Dermis microvascular lymphatic vessel endothelial cell (primary cell): Measurements from ENCODE around the gene ARL17B. TPM values are rescaled to one million over a fixed set of nuclear protein-coding genes. Genes with fewer than 3 reads are reported as not detected.
"Not testable (repeated sequence)": the region's sequence is repeated elsewhere in the genome, so short reads cannot be mapped to it uniquely, and the experiment has no call there.

ENCODE experiments used
- DNase-seq, 2 donors: peaks; one replicate each; pipeline versions ENCODE4 v3.0.0 to v3.0.0-alpha.2; 2010; ENCODE audit warnings: low read depth in 2 of 2
- total RNA-seq: library from RNA; depleted of rRNA; stranded (reverse); fragments of >200 nt; gene quantifications from 2 replicates; pipeline ENCODE4 v1.2.1, GENCODE V29; 2014

ARL17B gene
- total RNA-seq: 1.3 and 3.8 TPM in 2 replicates

GRCh38 chr17:46361755-46362154 lies at the start of gene ARL17B:
Gene ARL17B, minus strand, starts transcription at chr17:46361766. Its CDS starts 3,369 bp downstream, at chr17:46358397.
- not testable (repeated sequence) for DNase-seq

- not testable (repeated sequence) for DNase-seq
These were observed 48.3 kb upstream of the ARL17B start for GRCh38 chr17:46409864-46410263.

- not testable (repeated sequence) for DNase-seq
These were observed 45.6 kb upstream of the ARL17B start for GRCh38 chr17:46407155-46407554.

GRCh38 chr17:46401033-46401787 lies 39.6 kb upstream of the ARL17B start:
- DNase-seq: not testable (repeated sequence)

GRCh38 chr17:46400543-46400942 lies 39.0 kb upstream of the ARL17B start:
- DNase-seq: not testable (repeated sequence)

- not testable (repeated sequence) for DNase-seq
These were observed 38.4 kb upstream of the ARL17B start for GRCh38 chr17:46399993-46400392.

- DNase-seq: not testable (repeated sequence)
These were observed 34.7 kb upstream of the ARL17B start for GRCh38 chr17:46396292-46396691.

- not testable (repeated sequence) for DNase-seq
These were observed 32.1 kb upstream of the ARL17B start for GRCh38 chr17:46393702-46394101.

GRCh38 chr17:46385491-46385890 lies 23.9 kb upstream of the ARL17B start:
- not testable (repeated sequence) for DNase-seq

- DNase-seq: not testable (repeated sequence)
These were observed 21.6 kb upstream of the ARL17B start for GRCh38 chr17:46383118-46383517.

- not testable (repeated sequence) for DNase-seq
These were observed 11.9 kb upstream of the ARL17B start for GRCh38 chr17:46373418-46373817.

GRCh38 chr17:46372236-46373229 lies 11.0 kb upstream of the ARL17B start:
- DNase-seq: not testable (repeated sequence)

- DNase-seq: not testable (repeated sequence)
These were observed 6.0 kb upstream of the ARL17B start for GRCh38 chr17:46367520-46367919.

- not testable (repeated sequence) for DNase-seq
These were observed 326 bp downstream of the ARL17B start for GRCh38 chr17:46361145-46361735.

GRCh38 chr17:46353856-46354255 lies 7.7 kb downstream of the ARL17B start:
- not testable (repeated sequence) for DNase-seq

GRCh38 chr17:46349060-46349459 lies 12.5 kb downstream of the ARL17B start:
- not testable (repeated sequence) for DNase-seq

- not testable (repeated sequence) for DNase-seq
These were observed 13.2 kb downstream of the ARL17B start for GRCh38 chr17:46348345-46348744.

- not testable (repeated sequence) for DNase-seq
These were observed 19.4 kb downstream of the ARL17B start for GRCh38 chr17:46342131-46342530.

GRCh38 chr17:46341220-46341619 lies 20.3 kb downstream of the ARL17B start:
- DNase-seq: not testable (repeated sequence)

- not testable (repeated sequence) for DNase-seq
These were observed 66.7 kb downstream of the ARL17B start, which contains the start of gene LRRC37A for GRCh38 chr17:46294831-46295230. Gene LRRC37A, plus strand, starts transcription at chr17:46295131. Its CDS starts 3 bp downstream, at chr17:46295134.

- not testable (repeated sequence) for DNase-seq
These were observed 69.9 kb downstream of the ARL17B start for GRCh38 chr17:46291618-46292017.
